Endodermal cell (in vitro differentiated cells): ENCODE results near the gene SELENOI. TPM values are rescaled to one million over a fixed set of nuclear protein-coding genes. Genes with fewer than 3 reads are reported as not detected.

Source experiments
- DNase-seq: peaks from one replicate; pipeline ENCODE4 v3.0.0-alpha.2; 2017
- H3K27ac ChIP-seq: 2 replicates; pipeline ENCODE4 v1.5.1; 2013; ENCODE audit warnings: mild to moderate bottlenecking, low read depth, low read length, moderate library complexity
- H3K27me3 ChIP-seq: 2 replicates; pipeline ENCODE4 v1.6.1; 2013; ENCODE audit warnings: mild to moderate bottlenecking, low read length, moderate library complexity; ENCODE audit not compliant: insufficient read depth, control insufficient read depth, poor library complexity, severe bottlenecking
- H3K36me3 ChIP-seq: 2 replicates; pipeline ENCODE4 v1.7.0; 2013; ENCODE audit warnings: mild to moderate bottlenecking, low read length, moderate library complexity; ENCODE audit not compliant: control insufficient read depth, insufficient read depth
- H3K4me1 ChIP-seq: one replicate; pipeline ENCODE4 v1.7.0; 2013; ENCODE audit warnings: low read length; ENCODE audit not compliant: control insufficient read depth, insufficient read depth
- H3K4me3 ChIP-seq: 2 replicates; pipeline ENCODE4 v1.5.1; 2013; ENCODE audit warnings: mild to moderate bottlenecking, low read length, moderate library complexity
- H3K9ac ChIP-seq: 2 replicates; pipeline ENCODE4 v1.6.1; 2013; ENCODE audit warnings: mild to moderate bottlenecking, low read length, moderate library complexity; ENCODE audit not compliant: poor library complexity, severe bottlenecking; ENCODE audit errors: extremely low read depth
- H3K9me3 ChIP-seq: 2 replicates; pipeline ENCODE4 v1.6.1; 2013; ENCODE audit warnings: mild to moderate bottlenecking, low read length, moderate library complexity; ENCODE audit not compliant: control insufficient read depth
- H3K27ac Mint-ChIP-seq: 2 replicates; pipeline ENCODE4 v1.8.0; 2020; ENCODE audit warnings: mixed read lengths
- H3K27me3 Mint-ChIP-seq: 2 replicates; pipeline ENCODE4 v1.8.0; 2021; ENCODE audit warnings: mild to moderate bottlenecking, mixed read lengths; ENCODE audit not compliant: insufficient read depth
- H3K36me3 Mint-ChIP-seq: 2 replicates; pipeline ENCODE4 v1.8.0; 2020; ENCODE audit warnings: low read depth, mixed read lengths
- H3K4me1 Mint-ChIP-seq: 2 replicates; pipeline ENCODE4 v1.8.0; 2020; ENCODE audit warnings: mixed read lengths
- H3K4me3 Mint-ChIP-seq: 2 replicates; pipeline ENCODE4 v1.8.0; 2020; ENCODE audit warnings: mild to moderate bottlenecking, moderate library complexity, mixed read lengths
- H3K9me3 Mint-ChIP-seq: 2 replicates; pipeline ENCODE4 v1.8.0; 2020; ENCODE audit warnings: mild to moderate bottlenecking, mixed read lengths
- CTCF ChIP-seq: fragments of 200-600 bp; sonication (generic); conservative IDR thresholded peaks from 2 replicates; pipeline ENCODE4 v1.5.0; 2021; ENCODE audit warnings: antibody characterized with exemption, mild to moderate bottlenecking
- WGBS, 2 experiments: methylation state at CpG; one replicate each; pipeline versions ENCODE4 v1.1.5 to v1.1.7; 2013; ENCODE audit warnings: missing lambda C conversion rate in 2 of 2, mixed read lengths in 1 of 2; ENCODE audit not compliant: insufficient coverage in 1 of 2, insufficient read length in 1 of 2; 5-methylcytosine and 5-hydroxymethylcytosine counted together
- total RNA-seq, 2 donors: library from RNA; stranded (reverse); fragmentation: NEBNext Ultra II Directional in 1 of 2; extraction: Animal tissue kit (Norgen Biotek cat#: 25700) in 1 of 2; gene quantifications; 2 replicates in 1 of 2; 3 replicates in 1 of 2; pipeline ENCODE4 v1.2.1, GENCODE V29; 2021

Gene SELENOI
- total RNA-seq, 2 donors from 2014 or later, result 59.3 to 77.1 TPM

- H3K27ac Mint-ChIP-seq, result no peak overlapping the region
- H3K9me3 Mint-ChIP-seq, result no peaks in the 10 kb centered on the region
- Histone ChIP-seq H3K4me3 (no peak overlapping the region), H3K4me1 (no peaks in the 10 kb centered on the region), H3K36me3 (no peaks in the 10 kb centered on the region), H3K27ac (no peak overlapping the region), H3K9me3 (no peaks in the 10 kb centered on the region), H3K27me3 (no peaks in the 10 kb centered on the region), H3K9ac (no peak overlapping the region)
- no peak for DNase-seq
- no peaks in the 10 kb centered on the region for H3K36me3 Mint-ChIP-seq
- TF ChIP-seq CTCF, result no peak
- no peaks in the 10 kb centered on the region for H3K4me1 Mint-ChIP-seq
- H3K4me3 Mint-ChIP-seq, result no peak overlapping the region
- 94 to 96% methylated on average over 4 to 9 of the region's 9 CpGs for WGBS, 2 experiments
- peaks cover 3% of the 10 kb centered on the region for H3K27me3 Mint-ChIP-seq
These were observed 61.6 kb downstream of the SELENOI start for GRCh38 chr2:26407526-26407925.

DNA sequence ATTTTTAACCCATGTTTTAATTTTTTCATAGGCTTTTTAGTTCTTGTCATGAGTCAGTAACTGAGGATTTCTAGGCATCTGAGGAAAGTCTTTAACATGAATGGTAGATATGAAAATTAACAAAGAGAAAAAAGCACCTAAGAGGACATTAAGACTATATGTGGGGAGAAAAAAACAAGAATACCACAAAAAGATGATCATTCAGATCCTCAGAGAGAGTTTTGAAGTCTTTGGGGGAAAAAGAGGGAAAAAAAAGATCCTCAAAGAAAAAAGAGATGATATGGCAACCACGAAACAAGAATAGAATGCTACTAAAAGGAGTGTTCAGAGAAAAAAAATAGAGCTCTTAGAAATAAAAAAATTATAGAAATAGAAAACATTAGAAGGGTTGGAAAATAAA lies 63.8 kb downstream of the SELENOI start:
- H3K9me3 Mint-ChIP-seq, result no peaks in the 10 kb centered on the region
- H3K4me3 Mint-ChIP-seq, result no peak overlapping the region
- no peak overlapping the region for H3K9ac ChIP-seq
- no peaks in the 10 kb centered on the region for H3K36me3 Mint-ChIP-seq
- no peaks in the 10 kb centered on the region for H3K4me1 ChIP-seq
- H3K27me3 Mint-ChIP-seq, result peaks cover 2% of the 10 kb centered on the region
- no peak overlapping the region for H3K27ac Mint-ChIP-seq
- no peaks in the 10 kb centered on the region for H3K4me1 Mint-ChIP-seq
- H3K27me3 ChIP-seq, result no peaks in the 10 kb centered on the region
- no peaks in the 10 kb centered on the region for H3K9me3 ChIP-seq
- H3K36me3 ChIP-seq, result no peaks in the 10 kb centered on the region
- DNase-seq, result no peak
- 89 to 95% methylated on average over 1 of the region's 1 CpG for WGBS, 2 experiments
- no peak for TF ChIP-seq CTCF
- H3K27ac ChIP-seq, result no peak overlapping the region
- H3K4me3 ChIP-seq, result no peak overlapping the region

DNA sequence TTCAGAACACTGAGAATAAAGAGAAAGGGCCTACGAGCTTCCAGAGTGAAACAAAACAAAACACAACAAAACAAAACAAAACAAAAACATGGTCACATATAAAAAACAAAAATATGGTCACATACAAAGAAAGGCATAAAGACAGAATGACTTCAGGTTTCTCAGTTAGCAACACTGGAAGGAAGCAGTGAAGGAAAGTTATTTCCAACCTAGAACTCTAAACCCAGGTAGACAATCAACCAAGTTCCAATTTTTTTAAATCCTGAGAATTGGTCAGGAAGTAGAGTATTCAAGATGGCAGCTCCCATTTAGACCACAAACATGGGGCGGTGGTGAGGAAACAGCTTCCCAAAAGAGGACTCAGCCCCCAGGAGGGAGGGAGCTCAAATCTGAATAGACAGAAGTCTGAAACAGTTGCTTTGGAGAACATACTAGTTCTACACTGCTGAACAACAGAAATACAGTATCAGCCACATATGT lies 64.9 kb downstream of the SELENOI start:
- no peak overlapping the region for H3K4me3 ChIP-seq
- Mint-ChIP-seq H3K9me3 (no peaks in the 10 kb centered on the region), H3K36me3 (no peaks in the 10 kb centered on the region), H3K27me3 (peaks cover 2% of the 10 kb centered on the region), H3K4me3 (no peak overlapping the region), H3K27ac (no peak overlapping the region), H3K4me1 (peaks cover 1% of the 10 kb centered on the region)
- no peaks in the 10 kb centered on the region for H3K27me3 ChIP-seq
- H3K27ac ChIP-seq, result no peak overlapping the region
- no peaks in the 10 kb centered on the region for H3K4me1 ChIP-seq
- no peak for DNase-seq
- no peaks in the 10 kb centered on the region for H3K9me3 ChIP-seq
- H3K9ac ChIP-seq, result no peak overlapping the region
- TF ChIP-seq CTCF, result no peak
- H3K36me3 ChIP-seq, result no peaks in the 10 kb centered on the region
- WGBS, 2 experiments, result 100% methylated on average over 1 of the region's 2 CpGs; no CpG with 5 or more reads in 1 of the 2 experiments
